Stimulated activated naive CD8-positive, alpha-beta T cell treated with anti-CD3 and anti-CD28 coated beads, Interleukin-15, Interleukin-2, amounts not matched to agents 100 ng/mL and 50 ng/mL, for 24 hours (primary cell): Measurements from ENCODE around the gene NXPH1.

Experiments used
- H3K27ac Mint-ChIP-seq: one replicate; pipeline ENCODE4 v1.8.0; 2021; ENCODE audit warnings: mild to moderate bottlenecking, mixed read lengths
- H3K27me3 Mint-ChIP-seq: one replicate; pipeline ENCODE4 v1.8.0; 2021; ENCODE audit warnings: mixed read lengths
- H3K36me3 Mint-ChIP-seq: one replicate; pipeline ENCODE4 v1.8.0; 2021; ENCODE audit warnings: low read depth, mixed read lengths
- H3K4me1 Mint-ChIP-seq: one replicate; pipeline ENCODE4 v1.8.0; 2021; ENCODE audit warnings: low read depth, mixed read lengths
- H3K4me3 Mint-ChIP-seq: one replicate; pipeline ENCODE4 v1.8.0; 2021; ENCODE audit warnings: mild to moderate bottlenecking, mixed read lengths
- H3K9me3 Mint-ChIP-seq: one replicate; pipeline ENCODE4 v1.8.0; 2021; ENCODE audit warnings: mixed read lengths

The NXPH1 gene

GRCh38 chr7:8423057-8423456 lies 10.4 kb upstream of the NXPH1 start:
- Mint-ChIP-seq H3K4me1 (no peaks in the 10 kb centered on the region), H3K36me3 (no peaks in the 10 kb centered on the region), H3K9me3 (no peaks in the 10 kb centered on the region), H3K27ac (no peak overlapping the region), H3K4me3 (no peak overlapping the region), H3K27me3 (peaks cover 1% of the 10 kb centered on the region)

GRCh38 chr7:8425223-8425622 lies 8.2 kb upstream of the NXPH1 start:
- no peak overlapping the region for H3K4me3 Mint-ChIP-seq
- no peak overlapping the region for H3K27ac Mint-ChIP-seq
- H3K36me3 Mint-ChIP-seq = no peaks in the 10 kb centered on the region
- no peaks in the 10 kb centered on the region for H3K9me3 Mint-ChIP-seq
- H3K4me1 Mint-ChIP-seq = no peaks in the 10 kb centered on the region
- H3K27me3 Mint-ChIP-seq = peaks cover 4% of the 10 kb centered on the region

GRCh38 chr7:8430643-8431042 lies 2.8 kb upstream of the NXPH1 start:
- Mint-ChIP-seq H3K27ac (no peak overlapping the region), H3K4me3 (no peak overlapping the region), H3K4me1 (peaks cover 7% of the 10 kb centered on the region), H3K9me3 (no peaks in the 10 kb centered on the region), H3K27me3 (peaks cover 50% of the 10 kb centered on the region), H3K36me3 (peaks cover 4% of the 10 kb centered on the region)

GRCh38 chr7:8434290-8435002 lies 1.0 kb downstream of the NXPH1 start:
- Mint-ChIP-seq H3K9me3 (no peaks in the 10 kb centered on the region), H3K27me3 (peaks cover 78% of the 10 kb centered on the region), H3K4me3 (no peak overlapping the region), H3K4me1 (peaks cover 15% of the 10 kb centered on the region), H3K27ac (no peak overlapping the region), H3K36me3 (peaks cover 4% of the 10 kb centered on the region)

- H3K4me3 Mint-ChIP-seq = no peak overlapping the region
- peaks cover 4% of the 10 kb centered on the region for H3K36me3 Mint-ChIP-seq
- peaks cover 15% of the 10 kb centered on the region for H3K4me1 Mint-ChIP-seq
- no peak overlapping the region for H3K27ac Mint-ChIP-seq
- H3K9me3 Mint-ChIP-seq = no peaks in the 10 kb centered on the region
- peaks cover 83% of the 10 kb centered on the region for H3K27me3 Mint-ChIP-seq
These were observed 1.7 kb downstream of the NXPH1 start for GRCh38 chr7:8435095-8435494.

GRCh38 chr7:8435590-8436545 lies 2.5 kb downstream of the NXPH1 start:
- peaks cover 15% of the 10 kb centered on the region for H3K4me1 Mint-ChIP-seq
- no peak overlapping the region for H3K27ac Mint-ChIP-seq
- H3K4me3 Mint-ChIP-seq = no peak overlapping the region
- no peaks in the 10 kb centered on the region for H3K9me3 Mint-ChIP-seq
- H3K36me3 Mint-ChIP-seq = peaks cover 4% of the 10 kb centered on the region
- H3K27me3 Mint-ChIP-seq = peaks cover 88% of the 10 kb centered on the region

GRCh38 chr7:8436965-8437364 lies 3.6 kb downstream of the NXPH1 start:
- Mint-ChIP-seq H3K4me3 (no peak overlapping the region), H3K27ac (no peak overlapping the region)

GRCh38 chr7:8437606-8438005 lies 4.2 kb downstream of the NXPH1 start:
- Mint-ChIP-seq H3K36me3 (peaks cover 4% of the 10 kb centered on the region), H3K4me3 (no peak overlapping the region), H3K4me1 (peaks cover 15% of the 10 kb centered on the region), H3K27me3 (peaks cover 89% of the 10 kb centered on the region), H3K27ac (no peak overlapping the region), H3K9me3 (no peaks in the 10 kb centered on the region)

More at GRCh38 chr7:8436965-8437364, 3.6 kb downstream of the NXPH1 start:
- peaks cover 4% of the 10 kb centered on the region for H3K36me3 Mint-ChIP-seq
- H3K27me3 Mint-ChIP-seq = peaks cover 88% of the 10 kb centered on the region
- no peaks in the 10 kb centered on the region for H3K9me3 Mint-ChIP-seq
- H3K4me1 Mint-ChIP-seq = peaks cover 15% of the 10 kb centered on the region

GRCh38 chr7:8440670-8441069 lies 7.3 kb downstream of the NXPH1 start:
- Mint-ChIP-seq H3K9me3 (peaks cover 7% of the 10 kb centered on the region), H3K4me3 (no peak overlapping the region), H3K4me1 (peaks cover 17% of the 10 kb centered on the region), H3K27me3 (peaks cover 93% of the 10 kb centered on the region), H3K27ac (no peak overlapping the region), H3K36me3 (peaks cover 5% of the 10 kb centered on the region)

- Mint-ChIP-seq H3K4me1 (peaks cover 15% of the 10 kb centered on the region), H3K27me3 (peaks cover 93% of the 10 kb centered on the region), H3K4me3 (no peak overlapping the region), H3K9me3 (peaks cover 7% of the 10 kb centered on the region), H3K36me3 (peaks cover 5% of the 10 kb centered on the region), H3K27ac (no peak overlapping the region)
These were observed 7.9 kb downstream of the NXPH1 start for GRCh38 chr7:8441106-8441965.

GRCh38 chr7:8442051-8442813 lies 8.8 kb downstream of the NXPH1 start:
- no peak overlapping the region for H3K27ac Mint-ChIP-seq

GRCh38 chr7:8442814-8443304 lies 9.4 kb downstream of the NXPH1 start:
- peaks cover 5% of the 10 kb centered on the region for H3K36me3 Mint-ChIP-seq
- peaks cover 9% of the 10 kb centered on the region for H3K4me1 Mint-ChIP-seq
- H3K4me3 Mint-ChIP-seq = no peak overlapping the region
- peaks cover 7% of the 10 kb centered on the region for H3K9me3 Mint-ChIP-seq
- peaks cover 90% of the 10 kb centered on the region for H3K27me3 Mint-ChIP-seq
- H3K27ac Mint-ChIP-seq = no peak overlapping the region

More at GRCh38 chr7:8442051-8442813, 8.8 kb downstream of the NXPH1 start:
- H3K9me3 Mint-ChIP-seq = peaks cover 7% of the 10 kb centered on the region
- peaks cover 5% of the 10 kb centered on the region for H3K36me3 Mint-ChIP-seq
- H3K4me1 Mint-ChIP-seq = peaks cover 9% of the 10 kb centered on the region
- H3K4me3 Mint-ChIP-seq = no peak overlapping the region
- H3K27me3 Mint-ChIP-seq = peaks cover 93% of the 10 kb centered on the region

- peaks cover 7% of the 10 kb centered on the region for H3K9me3 Mint-ChIP-seq
- no peak overlapping the region for H3K27ac Mint-ChIP-seq
- H3K36me3 Mint-ChIP-seq = peaks cover 5% of the 10 kb centered on the region
- peaks cover 81% of the 10 kb centered on the region for H3K27me3 Mint-ChIP-seq
- H3K4me3 Mint-ChIP-seq = no peak overlapping the region
- peaks cover 9% of the 10 kb centered on the region for H3K4me1 Mint-ChIP-seq
These were observed 10.4 kb downstream of the NXPH1 start for GRCh38 chr7:8443576-8444467.
